Thoracic aorta (tissue), 2 donors: ENCODE data around the gene MTAP. TPM values are rescaled to one million over a fixed set of nuclear protein-coding genes. Genes with fewer than 3 reads are reported as not detected.

Source experiments
- ATAC-seq: fragments of 150-250 bp; one replicate; pipeline ENCODE4 v1.8.0; 2017; ENCODE audit warnings: low read depth; ENCODE audit not compliant: insufficient number of reproducible peaks, low FRiP score
- DNase-seq: peaks from one replicate; pipeline ENCODE4 v3.0.0-alpha.2; 2020; ENCODE audit warnings: low spot score
- H3K27ac ChIP-seq, 2 donors: fragments of 200-600 bp; sonication (generic); 1 replicate in 1 of 2; 2 replicates in 1 of 2; pipeline ENCODE4 v1.5.1; 2016; ENCODE audit warnings: mild to moderate bottlenecking in 2 of 2, moderate library complexity in 2 of 2
- H3K27me3 ChIP-seq: fragments of 200-600 bp; sonication (generic); replicated peaks from 2 replicates; pipeline ENCODE4 v1.6.0; 2016; ENCODE audit warnings: mild to moderate bottlenecking; ENCODE audit not compliant: insufficient read depth
- H3K36me3 ChIP-seq: fragments of 200-600 bp; sonication (generic); one replicate; pipeline ENCODE4 v1.5.1; 2016
- H3K4me1 ChIP-seq, 2 donors: fragments of 200-600 bp; sonication (generic); 1 replicate in 1 of 2; 2 replicates in 1 of 2; pipeline versions ENCODE4 v1.5.1 to v1.6.0; 2016; ENCODE audit warnings: low read depth in 2 of 2, mild to moderate bottlenecking in 1 of 2; ENCODE audit not compliant: control insufficient read depth in 1 of 2
- H3K4me3 ChIP-seq: fragments of 200-600 bp; sonication (generic); 2 replicates; pipeline ENCODE4 v1.5.1; 2016; ENCODE audit warnings: mild to moderate bottlenecking
- H3K9me3 ChIP-seq: fragments of 200-600 bp; sonication (generic); 2 replicates; pipeline ENCODE4 v1.5.1; 2016
- total RNA-seq, 2 donors: library from RNA; depleted of rRNA; stranded (reverse); fragments of >200 nt; gene quantifications; one replicate each; pipeline versions ENCODE4 v1.1.0 to v1.2.3, GENCODE V29; 2016
- TF ChIP-seq, protein P1 (sequence below): fragments of 200-600 bp; sonication (generic); IDR thresholded peaks from one replicate; pipeline ENCODE4 v1.5.1; 2019; ENCODE audit warnings: antibody characterized with exemption

Gene MTAP
- total RNA-seq, 2 donors from 2014 or later, result 16.9 to 26.2 TPM

DNA sequence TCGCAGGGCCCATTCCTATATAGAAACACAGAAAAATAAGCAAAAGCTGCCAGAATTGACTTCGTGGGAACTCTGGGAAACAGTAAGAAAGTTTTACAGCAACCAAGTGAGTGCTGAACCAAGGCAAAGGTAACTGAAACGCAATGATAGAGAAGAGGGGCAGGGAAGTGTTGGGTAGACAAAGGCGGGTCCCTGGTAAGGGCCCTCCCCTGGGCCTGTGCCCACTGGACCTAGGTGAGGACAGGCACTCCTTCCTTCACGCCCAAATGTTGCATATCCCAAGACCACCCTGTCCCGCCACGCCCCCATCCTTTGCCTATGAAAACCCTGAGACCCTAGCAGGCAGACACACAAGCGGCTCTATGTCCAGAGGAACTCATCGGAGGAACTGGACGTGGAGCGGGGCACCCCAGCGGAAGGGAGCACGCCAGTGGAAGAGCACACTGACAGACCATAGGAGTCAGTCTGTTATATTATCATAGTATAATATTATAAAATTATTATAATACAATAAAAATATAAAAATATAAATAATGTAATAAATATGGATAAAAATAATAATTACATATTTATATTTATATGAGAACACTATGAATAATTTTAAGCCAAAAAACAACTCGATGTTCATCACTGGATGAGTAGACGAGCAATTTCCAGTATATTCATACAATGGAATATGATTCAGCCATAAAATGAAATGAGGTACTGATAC lies 163.9 kb downstream of the MTAP start:
- no peak for ATAC-seq
- H3K4me1 ChIP-seq, result peaks cover 11 to 18% of the 10 kb centered on the region in 2 donors
- TF ChIP-seq, protein P1, sequence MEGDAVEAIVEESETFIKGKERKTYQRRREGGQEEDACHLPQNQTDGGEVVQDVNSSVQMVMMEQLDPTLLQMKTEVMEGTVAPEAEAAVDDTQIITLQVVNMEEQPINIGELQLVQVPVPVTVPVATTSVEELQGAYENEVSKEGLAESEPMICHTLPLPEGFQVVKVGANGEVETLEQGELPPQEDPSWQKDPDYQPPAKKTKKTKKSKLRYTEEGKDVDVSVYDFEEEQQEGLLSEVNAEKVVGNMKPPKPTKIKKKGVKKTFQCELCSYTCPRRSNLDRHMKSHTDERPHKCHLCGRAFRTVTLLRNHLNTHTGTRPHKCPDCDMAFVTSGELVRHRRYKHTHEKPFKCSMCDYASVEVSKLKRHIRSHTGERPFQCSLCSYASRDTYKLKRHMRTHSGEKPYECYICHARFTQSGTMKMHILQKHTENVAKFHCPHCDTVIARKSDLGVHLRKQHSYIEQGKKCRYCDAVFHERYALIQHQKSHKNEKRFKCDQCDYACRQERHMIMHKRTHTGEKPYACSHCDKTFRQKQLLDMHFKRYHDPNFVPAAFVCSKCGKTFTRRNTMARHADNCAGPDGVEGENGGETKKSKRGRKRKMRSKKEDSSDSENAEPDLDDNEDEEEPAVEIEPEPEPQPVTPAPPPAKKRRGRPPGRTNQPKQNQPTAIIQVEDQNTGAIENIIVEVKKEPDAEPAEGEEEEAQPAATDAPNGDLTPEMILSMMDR, result no peak
- no peak for DNase-seq
- no peaks in the 10 kb centered on the region for H3K9me3 ChIP-seq
- H3K36me3 ChIP-seq, result no peaks in the 10 kb centered on the region
- peaks cover 39% of the 10 kb centered on the region for H3K27me3 ChIP-seq
- no peak overlapping the region for H3K27ac ChIP-seq
- no peak overlapping the region for H3K4me3 ChIP-seq

DNA sequence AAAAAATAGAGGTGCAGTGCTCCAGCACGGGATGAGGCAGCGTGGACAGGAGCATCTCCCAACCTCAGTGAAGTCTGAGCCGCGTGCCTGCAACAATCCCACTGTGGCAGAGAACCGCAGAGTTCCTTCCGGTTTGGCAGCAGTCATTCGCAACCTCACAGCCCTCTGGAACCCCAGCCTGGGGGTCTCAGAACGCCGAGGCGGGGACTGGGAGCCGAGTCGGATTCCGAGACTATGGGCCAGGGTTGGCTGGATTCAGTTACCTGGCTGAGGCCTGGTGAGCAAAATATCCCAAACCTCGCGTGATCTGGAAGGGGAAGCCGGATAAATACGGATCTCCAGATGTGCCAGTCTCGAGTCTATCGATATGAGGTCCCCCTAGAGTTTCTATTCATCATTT lies 164.7 kb downstream of the MTAP start:
- Histone ChIP-seq H3K4me1 (peaks cover 11 to 18% of the 10 kb centered on the region in 2 donors), H3K9me3 (no peaks in the 10 kb centered on the region), H3K4me3 (no peak overlapping the region), H3K27ac (no peak overlapping the region), H3K27me3 (peaks cover 48% of the 10 kb centered on the region), H3K36me3 (no peaks in the 10 kb centered on the region)
- DNase-seq (no peak), ATAC-seq (no peak)
- TF ChIP-seq, protein P1, result no peak

DNA sequence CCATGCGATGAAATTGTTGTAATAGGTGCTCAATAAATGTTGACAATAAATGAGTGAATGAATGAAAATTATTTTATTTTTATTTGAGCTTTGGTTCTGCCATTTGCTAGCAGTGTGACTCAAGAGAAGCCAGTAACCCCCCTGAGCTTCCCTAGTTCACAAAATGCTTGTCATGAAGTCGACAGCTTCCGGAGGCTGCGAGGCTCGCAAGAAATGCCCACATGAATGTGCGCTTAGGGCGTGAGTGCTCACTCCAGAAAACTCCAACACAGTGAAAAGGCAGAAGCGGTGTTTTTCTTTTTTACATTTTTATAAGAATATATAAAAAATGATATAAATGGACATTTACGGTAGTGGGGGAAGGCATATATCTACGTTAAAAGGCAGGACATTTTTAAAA lies 165.3 kb downstream of the MTAP start:
- H3K27ac ChIP-seq, result no peak overlapping the region
- ATAC-seq (no peak), DNase-seq (no peak)
- no peaks in the 10 kb centered on the region for H3K36me3 ChIP-seq
- no peaks in the 10 kb centered on the region for H3K9me3 ChIP-seq
- peaks cover 52% of the 10 kb centered on the region for H3K27me3 ChIP-seq
- TF ChIP-seq, protein P1, result no peak
- H3K4me1 ChIP-seq, result peaks cover 11 to 18% of the 10 kb centered on the region in 2 donors
- no peak overlapping the region for H3K4me3 ChIP-seq

DNA sequence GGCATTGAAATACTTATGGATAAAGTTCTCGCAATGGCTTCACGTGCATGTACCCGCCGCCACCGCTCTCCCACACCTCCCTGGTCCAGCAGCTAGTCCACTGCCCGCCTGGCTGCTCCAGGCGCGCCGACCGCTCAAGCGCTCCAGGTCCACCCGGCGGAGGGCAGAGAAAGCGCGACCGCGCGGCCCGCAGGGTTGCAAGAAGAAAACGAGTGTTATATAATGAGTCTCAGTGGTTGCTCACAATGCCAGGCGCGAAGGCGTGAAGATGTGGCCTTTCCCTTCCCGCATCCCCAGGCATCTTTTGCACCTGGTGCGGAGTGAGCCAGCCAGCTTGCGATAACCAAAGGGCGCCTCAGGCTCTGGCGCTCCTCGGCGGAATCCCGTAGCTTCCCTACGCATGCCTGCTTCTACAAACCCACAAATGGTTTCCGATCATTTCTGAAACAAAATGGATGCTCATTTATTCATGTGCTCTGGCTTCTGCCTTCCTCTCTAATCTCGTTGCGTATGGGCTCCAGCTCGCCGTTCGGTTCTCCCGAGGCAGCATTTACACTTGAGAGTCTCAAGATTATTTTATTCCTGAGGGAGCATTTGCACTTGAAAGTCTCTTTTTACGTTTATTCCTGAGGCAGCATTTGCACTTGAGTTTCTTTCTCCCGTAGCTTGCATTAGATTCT lies 166.0 kb downstream of the MTAP start:
- ATAC-seq, result no peak
- H3K4me3 ChIP-seq, result peak overlapping the region; percentile 35
- TF ChIP-seq, protein P1, result no peak
- no peaks in the 10 kb centered on the region for H3K36me3 ChIP-seq
- H3K4me1 ChIP-seq, result peaks cover 11 to 18% of the 10 kb centered on the region in 2 donors
- no peak for DNase-seq
- peaks cover 57% of the 10 kb centered on the region for H3K27me3 ChIP-seq
- no peaks in the 10 kb centered on the region for H3K9me3 ChIP-seq
- H3K27ac ChIP-seq, result no peak overlapping the region
